Measurements from ENCODE around the gene KCNN3. TPM values are rescaled to one million over a fixed set of nuclear protein-coding genes. Genes with fewer than 3 reads are reported as not detected.

KCNN3 gene
- total RNA-seq, result under 1 TPM; 0.30 to 0.72 (median 0.37) TPM

GRCh38 chr1:154870115-154870571 is at the start of gene KCNN3:
TSS of gene KCNN3 (minus strand) at chr1:154870281. CDS start at chr1:154869964, 317 bp downstream.
- Histone ChIP-seq H3K4me1 (peaks cover 39% of the 10 kb centered on the region), H3K27me3 (peaks cover 37% of the 10 kb centered on the region), H3K9me3 (no peaks in the 10 kb centered on the region), H3K4me3 (peak within 1 kb of the TSS; percentile 41), H3K36me3 (no peaks in the 10 kb centered on the region), H3K27ac (no peak within 1 kb of the TSS)
- DNase-seq (ENCODE audit: low spot score in 2 of 2), result peak; percentile 91 to 92
- TF ChIP-seq EP300 (IDR thresholded peaks at IDR 0.05) (no peak), CTCF (IDR thresholded peaks at IDR 0.05) (no peak), POLR2A (IDR thresholded peaks at IDR 0.05) (no peak), POLR2AphosphoS5 (IDR thresholded peaks at IDR 0.05) (no peak)
- WGBS, result 2% methylated on average over 17 of the region's 17 CpGs

GRCh38 chr1:154913273-154913672 is 43.2 kb upstream of the KCNN3 start:
- 90% methylated on average over 3 of the region's 3 CpGs for WGBS
- TF ChIP-seq CTCF (IDR thresholded peaks at IDR 0.05), result no peak
- TF ChIP-seq EP300 (IDR thresholded peaks at IDR 0.05), result no peak
- TF ChIP-seq POLR2A (IDR thresholded peaks at IDR 0.05), result no peak
- TF ChIP-seq POLR2AphosphoS5 (IDR thresholded peaks at IDR 0.05), result no peak
- H3K27me3 ChIP-seq, result no peaks in the 10 kb centered on the region
- no peak overlapping the region for H3K4me3 ChIP-seq
- no peaks in the 10 kb centered on the region for H3K9me3 ChIP-seq
- no peak for DNase-seq (ENCODE audit: low spot score in 2 of 2)
- peaks cover 21% of the 10 kb centered on the region for H3K4me1 ChIP-seq
- peaks cover 4% of the 10 kb centered on the region for H3K36me3 ChIP-seq
- no peak overlapping the region for H3K27ac ChIP-seq

GRCh38 chr1:154912755-154913154 is 42.7 kb upstream of the KCNN3 start:
- peak overlapping the region; percentile 65 for H3K27ac ChIP-seq

GRCh38 chr1:154911691-154912550 is 41.8 kb upstream of the KCNN3 start:
- TF ChIP-seq CTCF (IDR thresholded peaks at IDR 0.05) (no peak), POLR2AphosphoS5 (IDR thresholded peaks at IDR 0.05) (no peak), POLR2A (IDR thresholded peaks at IDR 0.05) (no peak), EP300 (IDR thresholded peaks at IDR 0.05) (no peak)
- Histone ChIP-seq H3K27me3 (no peaks in the 10 kb centered on the region), H3K4me3 (no peak overlapping the region), H3K27ac (peak overlapping the region; percentile 65), H3K4me1 (peaks cover 21% of the 10 kb centered on the region), H3K9me3 (no peaks in the 10 kb centered on the region), H3K36me3 (no peaks in the 10 kb centered on the region)
- WGBS, result 75% methylated on average over 4 of the region's 8 CpGs
- DNase-seq (ENCODE audit: low spot score in 2 of 2), result peak in 1 of 2 donors; percentile 64

More at GRCh38 chr1:154912755-154913154, 42.7 kb upstream of the KCNN3 start:
- Histone ChIP-seq H3K4me3 (no peak overlapping the region), H3K4me1 (peaks cover 21% of the 10 kb centered on the region), H3K27me3 (no peaks in the 10 kb centered on the region), H3K9me3 (no peaks in the 10 kb centered on the region), H3K36me3 (no peaks in the 10 kb centered on the region)
- WGBS, result 80% methylated on average over 2 of the region's 2 CpGs
- peak in 1 of 2 donors; percentile 18 for DNase-seq (ENCODE audit: low spot score in 2 of 2)
- TF ChIP-seq EP300 (IDR thresholded peaks at IDR 0.05), result no peak
- TF ChIP-seq CTCF (IDR thresholded peaks at IDR 0.05), result no peak
- no peak for TF ChIP-seq POLR2A (IDR thresholded peaks at IDR 0.05)
- TF ChIP-seq POLR2AphosphoS5 (IDR thresholded peaks at IDR 0.05), result no peak

- DNase-seq (ENCODE audit: low spot score in 2 of 2), result peak in 1 of 2 donors; percentile 33
- Histone ChIP-seq H3K27me3 (no peaks in the 10 kb centered on the region), H3K4me1 (peaks cover 21% of the 10 kb centered on the region), H3K9me3 (no peaks in the 10 kb centered on the region), H3K4me3 (no peak overlapping the region), H3K36me3 (no peaks in the 10 kb centered on the region), H3K27ac (peak overlapping the region; percentile 44)
- TF ChIP-seq POLR2A (IDR thresholded peaks at IDR 0.05), result no peak
- TF ChIP-seq CTCF (IDR thresholded peaks at IDR 0.05), result no peak
- TF ChIP-seq POLR2AphosphoS5 (IDR thresholded peaks at IDR 0.05), result no peak
- no peak for TF ChIP-seq EP300 (IDR thresholded peaks at IDR 0.05)
- WGBS, result 55% methylated on average over 5 of the region's 5 CpGs
Observed at GRCh38 chr1:154910851-154911250, 40.8 kb upstream of the KCNN3 start.
